Stomach smooth muscle (tissue), 2 donors: ENCODE results near the gene ELANE.
A peak's percentile ranks its signal among the peaks of the same experiment; 100 is the strongest.
"Not testable (repeated sequence)": the region's sequence is repeated elsewhere in the genome, so short reads cannot be mapped to it uniquely, and the experiment has no call there.

Experiments
- H3K27ac ChIP-seq: one replicate; pipeline ENCODE4 v1.7.0; 2013; ENCODE audit warnings: mild to moderate bottlenecking, low read length, inconsistent platforms
- H3K27me3 ChIP-seq, 2 donors: one replicate each; pipeline ENCODE4 v1.7.0; 2013; ENCODE audit warnings: low read length in 2 of 2; ENCODE audit not compliant: insufficient read depth in 2 of 2, control insufficient read depth in 1 of 2
- H3K36me3 ChIP-seq, 2 donors: one replicate each; pipeline ENCODE4 v1.7.0; 2013; ENCODE audit warnings: low read length in 2 of 2; ENCODE audit not compliant: control insufficient read depth in 2 of 2, insufficient read depth in 2 of 2
- H3K4me1 ChIP-seq: one replicate; pipeline ENCODE4 v1.7.0; 2013; ENCODE audit warnings: low read length; ENCODE audit not compliant: control insufficient read depth, insufficient read depth
- H3K4me3 ChIP-seq, 2 donors: one replicate each; pipeline ENCODE4 v1.7.0; 2013; ENCODE audit warnings: low read length in 2 of 2
- H3K9ac ChIP-seq, 2 donors: one replicate each; pipeline ENCODE4 v1.7.0; 2013; ENCODE audit warnings: low read length in 2 of 2, mild to moderate bottlenecking in 1 of 2
- H3K9me3 ChIP-seq, 2 donors: one replicate each; pipeline ENCODE4 v1.7.0; 2013; ENCODE audit warnings: low read length in 2 of 2; ENCODE audit not compliant: control insufficient read depth in 2 of 2
- donor health status: healthy.
- donor health status: Pancreatic carcinoma.

ELANE gene

DNA sequence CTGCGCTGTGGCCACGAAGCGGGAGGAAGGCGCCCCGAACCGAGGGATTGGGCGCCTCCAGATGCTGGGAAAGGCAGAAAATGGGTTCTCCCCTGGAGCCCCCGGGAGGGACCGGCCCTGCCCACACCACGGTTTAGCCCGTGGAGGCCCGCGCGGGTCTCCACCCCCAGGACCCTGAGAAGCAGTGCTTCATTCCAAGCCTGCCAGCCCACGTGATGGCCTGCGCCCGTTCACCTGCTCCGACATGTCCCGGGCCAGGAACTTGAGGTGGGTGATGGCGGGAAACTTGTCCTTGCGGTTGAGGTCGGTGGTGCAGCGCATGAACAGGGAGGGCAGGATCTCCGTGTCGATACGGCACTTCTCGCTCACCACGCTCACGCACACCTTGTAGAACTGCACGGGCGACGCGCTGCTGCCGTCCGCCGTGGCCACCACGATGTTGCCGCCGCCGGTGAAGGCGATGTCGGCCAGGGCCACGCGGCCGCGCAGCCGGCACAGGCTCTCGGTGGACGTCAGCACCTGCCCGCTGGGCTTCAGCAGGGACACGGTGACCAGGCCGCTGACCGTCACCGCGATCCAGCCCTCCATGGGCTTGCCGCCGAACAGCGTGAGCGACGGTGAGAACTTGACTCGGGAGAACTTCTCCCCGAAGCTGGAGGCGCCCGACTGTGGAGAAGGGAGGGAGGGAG lies 33.6 kb downstream of the ELANE start:
- Histone ChIP-seq H3K27me3 (no peaks in the 10 kb centered on the region), H3K4me1 (peaks cover 2% of the 10 kb centered on the region), H3K9ac (no peak overlapping the region), H3K4me3 (no peak overlapping the region), H3K36me3 (peaks cover 31 to 48% of the 10 kb centered on the region in 2 donors), H3K9me3 (no peaks in the 10 kb centered on the region), H3K27ac (no peak overlapping the region)

DNA sequence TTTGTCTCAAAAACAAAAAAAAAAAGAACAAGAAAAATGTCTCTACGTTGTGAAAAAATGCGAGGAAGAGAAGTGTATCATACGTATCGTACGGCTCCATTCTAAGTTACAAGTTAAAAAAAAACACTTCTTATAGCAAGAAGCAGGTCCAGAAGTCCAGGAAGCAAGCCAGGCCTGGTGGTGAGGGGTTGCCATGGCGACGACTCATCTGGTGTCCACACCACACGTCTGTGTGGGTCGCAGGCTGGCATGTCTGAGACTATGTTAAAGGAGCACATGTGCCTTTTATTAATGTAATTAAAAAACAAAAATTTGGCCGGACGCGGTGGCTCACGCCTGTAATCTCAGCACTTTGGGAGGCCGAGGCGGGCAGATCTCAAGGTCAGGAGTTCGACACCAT lies 35.0 kb downstream of the ELANE start:
- Histone ChIP-seq H3K4me1 (peaks cover 9% of the 10 kb centered on the region), H3K9ac (no peak overlapping the region), H3K4me3 (no peak overlapping the region), H3K36me3 (peaks cover 21 to 37% of the 10 kb centered on the region in 2 donors), H3K9me3 (no peaks in the 10 kb centered on the region), H3K27ac (no peak overlapping the region), H3K27me3 (no peaks in the 10 kb centered on the region)

DNA sequence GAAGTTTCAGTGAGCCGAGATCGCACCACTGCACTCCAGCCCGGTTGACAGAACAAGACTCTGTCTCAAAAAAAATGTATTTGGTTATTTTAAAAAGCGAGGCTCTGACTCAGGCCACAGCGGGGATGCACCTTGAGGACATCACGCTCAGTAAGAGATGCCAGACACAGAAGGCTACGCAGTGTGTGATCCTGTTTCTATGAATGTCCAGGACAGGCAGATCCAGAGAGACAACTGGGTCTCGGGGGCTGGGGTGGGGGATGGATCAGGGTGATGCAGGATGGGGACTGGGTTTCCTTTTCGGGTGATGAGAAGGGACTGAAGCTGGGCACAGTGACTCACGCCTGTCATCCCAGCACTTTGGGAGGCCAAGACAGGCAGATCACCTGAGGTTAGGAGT lies 35.5 kb downstream of the ELANE start:
- no peak overlapping the region for H3K27ac ChIP-seq
- peaks cover 14% of the 10 kb centered on the region for H3K4me1 ChIP-seq
- no peaks in the 10 kb centered on the region for H3K27me3 ChIP-seq
- H3K4me3 ChIP-seq = no peak overlapping the region
- H3K9ac ChIP-seq = no peak overlapping the region
- H3K36me3 ChIP-seq = peaks cover 15 to 32% of the 10 kb centered on the region in 2 donors
- H3K9me3 ChIP-seq = no peaks in the 10 kb centered on the region

DNA sequence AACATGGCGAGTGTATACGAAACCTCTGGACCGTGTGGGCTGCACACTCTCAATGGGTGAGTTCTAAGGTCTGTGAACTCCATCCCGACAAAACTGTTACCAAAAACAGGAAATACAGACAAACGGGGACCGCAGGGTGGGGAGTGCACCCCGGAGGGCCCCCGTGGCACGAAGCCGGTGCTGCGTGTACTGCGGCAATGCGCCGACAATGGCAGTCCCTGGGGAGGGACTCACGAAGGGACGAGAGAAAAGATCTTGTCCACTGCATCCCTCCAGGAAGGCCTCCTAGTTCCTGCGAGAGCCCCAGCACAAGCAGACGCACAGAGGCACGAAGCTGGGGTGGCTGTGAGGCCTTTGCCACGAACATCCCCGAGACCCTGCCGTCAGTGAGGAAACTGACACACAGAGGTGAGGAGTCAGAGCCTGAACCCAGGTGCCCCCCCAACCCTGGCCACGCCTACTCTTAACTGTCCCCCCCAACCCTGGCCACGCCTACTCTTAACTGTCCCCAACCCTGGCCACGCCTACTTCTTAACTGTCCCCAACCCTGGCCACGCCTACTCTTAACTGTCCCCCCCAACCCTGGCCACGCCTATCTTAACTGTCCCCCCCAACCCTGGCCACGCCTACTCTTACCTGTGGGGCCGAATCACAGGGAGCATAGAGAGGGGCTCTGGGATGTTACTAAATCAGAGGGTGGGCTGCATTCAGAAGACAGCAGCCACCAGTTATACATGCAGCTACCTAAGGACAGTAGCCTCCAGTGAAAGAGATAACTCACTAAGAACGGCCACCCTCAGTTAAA lies 36.7 kb downstream of the ELANE start:
- H3K27ac ChIP-seq = no peak overlapping the region

DNA sequence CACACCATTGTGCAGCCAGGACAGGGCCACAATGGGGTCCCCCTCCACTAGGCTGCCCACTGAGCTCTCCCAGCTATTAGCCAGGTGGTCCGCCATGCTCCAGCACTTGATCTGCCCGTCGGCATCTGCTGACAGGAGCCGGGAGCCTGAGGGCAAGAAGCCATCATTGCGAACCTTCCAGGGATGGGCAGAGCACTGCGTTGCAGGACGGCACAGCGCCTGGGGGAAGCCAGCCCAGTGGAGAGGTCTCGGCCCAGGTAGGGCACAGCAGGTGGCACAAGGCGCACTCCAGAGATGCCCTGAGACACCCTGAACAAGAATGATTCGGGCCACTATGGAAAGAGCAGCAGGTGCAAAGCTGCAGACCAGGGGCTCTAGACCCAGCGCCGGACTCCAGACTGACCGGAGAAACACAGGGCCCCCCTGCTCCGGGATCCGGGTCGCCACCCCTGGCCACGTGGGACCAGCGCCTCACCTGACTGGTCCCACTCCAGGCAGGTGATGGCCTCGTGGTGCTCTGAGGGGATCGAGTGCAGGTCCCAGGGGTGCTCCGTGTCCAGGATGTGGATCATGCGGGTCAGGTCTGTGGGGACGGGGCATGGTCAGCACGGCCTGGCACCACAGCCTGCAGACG lies 37.7 kb downstream of the ELANE start:
- no peak overlapping the region for H3K9ac ChIP-seq
- H3K27ac ChIP-seq = no peak overlapping the region
- H3K4me1 ChIP-seq = peaks cover 14% of the 10 kb centered on the region
- H3K4me3 ChIP-seq = no peak overlapping the region
- no peaks in the 10 kb centered on the region for H3K27me3 ChIP-seq
- peaks cover 12 to 22% of the 10 kb centered on the region in 2 donors for H3K36me3 ChIP-seq
- no peaks in the 10 kb centered on the region for H3K9me3 ChIP-seq

More for the DNA sequence above, 36.7 kb downstream of the ELANE start:
- Histone ChIP-seq H3K9me3 (no peaks in the 10 kb centered on the region), H3K4me3 (no peak overlapping the region), H3K36me3 (peaks cover 12 to 25% of the 10 kb centered on the region in 2 donors), H3K9ac (no peak overlapping the region), H3K27me3 (no peaks in the 10 kb centered on the region), H3K4me1 (peaks cover 14% of the 10 kb centered on the region)

DNA sequence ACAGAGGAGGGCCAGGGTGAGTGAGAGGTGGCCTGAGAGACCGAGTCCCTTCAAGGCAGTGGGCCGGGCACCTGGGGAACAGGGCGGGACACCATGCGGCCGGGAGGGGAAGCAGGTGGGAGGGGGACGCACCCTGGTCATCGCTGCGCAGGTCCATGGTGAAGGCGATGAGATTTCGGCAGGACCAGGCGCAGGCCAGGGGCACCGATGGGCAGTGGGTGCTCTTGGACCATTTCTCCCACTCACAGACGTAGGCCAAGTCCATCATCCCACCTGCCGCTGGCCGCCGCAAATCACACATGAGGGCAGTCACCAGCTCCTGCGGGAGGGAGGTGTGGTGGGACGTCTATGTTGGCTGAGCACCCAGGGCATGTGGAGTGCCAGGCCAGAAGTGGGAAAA lies 38.7 kb downstream of the ELANE start:
- H3K36me3 ChIP-seq = peaks cover 12 to 19% of the 10 kb centered on the region in 2 donors
- H3K27me3 ChIP-seq = no peaks in the 10 kb centered on the region
- no peak overlapping the region for H3K9ac ChIP-seq
- peaks cover 14% of the 10 kb centered on the region for H3K4me1 ChIP-seq
- no peak overlapping the region for H3K4me3 ChIP-seq
- H3K9me3 ChIP-seq = no peaks in the 10 kb centered on the region
- no peak overlapping the region for H3K27ac ChIP-seq

DNA sequence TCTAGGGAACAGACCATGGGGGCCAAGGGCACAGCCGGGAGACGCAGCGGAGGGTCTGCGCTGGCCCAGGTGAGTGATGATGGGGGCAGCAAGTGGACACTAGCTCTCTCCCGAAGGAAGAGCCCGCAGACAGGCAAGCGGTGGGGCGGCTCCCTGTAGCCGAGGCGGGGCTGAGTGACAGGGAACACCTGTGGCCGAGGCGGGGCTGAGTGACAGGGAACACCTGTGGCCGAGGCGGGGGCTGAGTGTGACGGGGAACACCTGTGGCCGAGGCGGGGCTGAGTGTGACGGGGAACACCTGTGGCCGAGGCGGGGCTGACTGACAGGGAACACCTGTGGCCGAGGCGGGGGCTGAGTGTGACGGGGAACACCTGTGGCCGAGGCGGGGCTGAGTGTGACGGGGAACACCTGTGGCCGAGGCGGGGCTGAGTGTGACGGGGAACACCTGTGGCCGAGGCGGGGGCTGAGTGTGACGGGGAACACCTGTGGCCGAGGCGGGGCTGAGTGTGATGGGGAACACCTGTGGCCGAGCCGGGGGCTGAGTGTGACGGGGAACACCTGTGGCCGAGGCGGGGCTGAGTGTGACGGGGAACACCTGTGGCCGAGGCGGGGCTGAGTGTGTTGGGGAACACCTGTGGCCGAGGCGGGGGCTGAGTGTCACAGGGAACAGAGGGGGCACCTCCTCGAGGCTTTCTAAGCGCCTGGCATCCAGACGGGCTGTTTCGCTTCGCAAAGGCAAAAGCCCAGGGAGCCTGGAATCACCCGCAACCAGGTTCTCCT lies 39.5 kb downstream of the ELANE start:
- H3K4me3 ChIP-seq = peak overlapping the region; percentile 62 to 85
- H3K9me3 ChIP-seq, H3K27me3 ChIP-seq, H3K27ac ChIP-seq: not testable (repeated sequence)
- H3K9ac ChIP-seq = peak overlapping the region; percentile 62 to 78
- H3K4me1 ChIP-seq = peaks cover 14% of the 10 kb centered on the region
- H3K36me3 ChIP-seq = peaks cover 5 to 15% of the 10 kb centered on the region in 2 donors

DNA sequence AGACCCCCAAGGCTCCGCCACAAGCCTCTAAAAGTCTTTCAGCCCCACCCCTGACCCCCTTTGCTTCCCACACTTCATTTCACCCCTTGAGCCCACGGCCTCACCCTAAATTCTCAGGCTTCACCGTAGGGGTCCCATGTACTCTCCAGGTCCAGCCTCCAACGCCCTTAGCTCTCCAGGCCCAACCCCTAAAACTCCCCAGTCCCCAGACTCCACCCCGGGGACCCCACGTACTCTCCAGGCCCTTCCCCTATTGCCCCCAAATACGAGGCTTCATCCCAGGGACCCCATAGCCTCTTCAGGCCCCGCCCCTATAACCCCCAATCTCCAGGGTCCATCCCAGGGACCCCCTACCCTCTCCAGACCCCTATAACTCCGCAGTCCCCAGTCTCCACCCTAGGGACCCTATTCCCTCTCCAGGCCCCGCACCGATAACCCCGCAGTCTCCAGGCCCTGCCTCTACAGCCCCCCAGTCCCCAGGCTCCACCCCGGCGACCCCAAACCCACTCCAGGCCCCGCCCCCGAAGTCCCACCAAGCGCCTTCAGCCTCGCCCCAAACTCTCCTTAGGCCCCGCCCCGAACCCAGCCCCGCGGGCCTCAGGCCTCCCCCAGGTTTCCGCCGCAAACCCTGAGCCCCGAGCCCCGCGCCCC lies 40.3 kb downstream of the ELANE start:
- Histone ChIP-seq H3K4me3 (peak overlapping the region; percentile 62 to 85), H3K27ac (peak overlapping the region; percentile 87), H3K27me3 (no peaks in the 10 kb centered on the region), H3K9me3 (no peaks in the 10 kb centered on the region), H3K9ac (peak overlapping the region; percentile 62 to 78), H3K36me3 (peaks cover 6 to 13% of the 10 kb centered on the region in 2 donors), H3K4me1 (peaks cover 14% of the 10 kb centered on the region)

DNA sequence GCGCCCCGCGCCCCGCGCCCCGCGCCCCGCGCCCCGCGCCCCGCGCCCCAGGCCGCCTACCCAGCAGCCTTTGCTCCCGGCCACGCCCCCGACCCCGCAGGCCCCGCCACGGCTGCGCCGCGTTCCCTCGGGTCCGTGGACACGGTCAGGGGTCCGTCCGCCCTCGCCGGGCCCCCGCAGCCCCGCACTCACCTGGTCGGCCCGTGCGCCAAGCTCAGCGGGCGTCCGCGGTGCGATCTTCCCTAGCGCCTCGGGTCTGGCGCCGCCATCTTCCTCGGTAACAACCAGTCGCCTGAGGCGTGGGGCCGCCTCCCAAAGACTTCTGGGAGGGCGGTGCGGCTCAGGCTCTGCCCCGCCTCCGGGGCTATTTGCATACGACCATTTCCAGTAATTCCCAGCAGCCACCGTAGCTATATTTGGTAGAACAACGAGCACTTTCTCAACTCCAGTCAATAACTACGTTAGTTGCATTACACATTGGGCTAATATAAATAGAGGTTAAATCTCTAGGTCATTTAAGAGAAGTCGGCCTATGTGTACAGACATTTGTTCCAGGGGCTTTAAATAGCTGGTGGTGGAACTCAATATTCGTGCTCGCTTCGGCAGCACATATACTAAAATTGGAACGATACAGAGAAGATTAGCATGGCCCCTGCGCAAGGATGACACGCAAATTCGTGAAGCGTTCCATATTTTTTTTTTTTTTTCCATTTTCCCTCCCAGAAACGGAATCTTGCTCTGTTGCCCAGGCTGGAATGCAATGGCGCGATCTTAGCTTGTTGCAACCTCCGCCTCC lies 41.0 kb downstream of the ELANE start, which contains the start of the genes MED16 and RNU6-9:
TSS of gene MED16 (minus strand) at position 294 of the 796 bp plus-strand sequence. CDS start 2,056 bp downstream, outside the sequence.
TSS of gene RNU6-9 (plus strand) at position 591 of the 796 bp plus-strand sequence.
- Histone ChIP-seq H3K27me3 (no peaks in the 10 kb centered on the region), H3K27ac (peak within 1 kb of the TSS; percentile 87), H3K36me3 (peaks cover 6 to 13% of the 10 kb centered on the region in 2 donors), H3K9ac (peak within 1 kb of the TSS; percentile 78 to 89), H3K9me3 (no peaks in the 10 kb centered on the region), H3K4me3 (peak within 1 kb of the TSS; percentile 69 to 85), H3K4me1 (peaks cover 14% of the 10 kb centered on the region)
